ENCODE data around the gene ACTN1. TPM values are rescaled to one million over a fixed set of nuclear protein-coding genes. Genes with fewer than 3 reads are reported as not detected.
"Not testable (repeated sequence)": the region's sequence is repeated elsewhere in the genome, so short reads cannot be mapped to it uniquely, and the experiment has no call there.

The ACTN1 gene
- 62.5 TPM for total RNA-seq

DNA sequence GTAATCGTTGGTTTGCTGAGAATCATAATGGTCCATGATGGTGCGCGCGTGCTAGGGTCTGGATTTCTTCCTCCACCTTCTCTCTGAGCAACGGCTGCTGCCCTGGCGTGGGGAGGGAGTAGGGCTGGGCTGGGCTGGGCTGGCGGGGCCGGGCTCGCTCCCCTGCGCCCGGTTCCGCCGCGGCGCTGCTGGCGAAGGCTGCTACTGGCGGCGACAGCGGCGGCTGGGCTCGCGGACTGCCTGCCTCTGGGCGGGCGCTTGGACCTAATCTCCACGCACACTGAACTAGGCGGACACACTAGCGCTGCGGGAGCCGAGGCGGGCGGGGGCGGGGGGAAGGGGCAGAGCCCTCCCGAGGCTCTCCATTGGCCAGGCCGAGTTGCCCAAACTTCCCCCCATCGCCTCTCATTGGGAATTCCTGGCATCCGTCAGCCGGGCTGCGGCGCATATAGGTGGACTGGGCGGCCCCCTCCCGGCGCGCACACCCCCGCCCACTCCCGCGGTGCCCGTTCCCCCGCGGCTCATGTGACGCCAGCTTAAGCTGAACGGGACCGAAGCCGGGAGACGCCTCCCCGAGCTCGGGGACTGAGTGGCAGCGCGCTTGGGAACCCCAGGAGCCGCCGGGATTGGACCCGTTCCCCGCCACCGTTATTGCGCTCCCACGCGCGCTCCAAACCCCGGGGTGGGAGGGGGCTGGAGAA, at the start of gene ACTN1:
Gene ACTN1, minus strand, starts transcription at position 282 of the 701 bp plus-strand sequence. Its CDS starts 246 bp downstream, at position 36.
- peak in 2 of 3 donors; percentile 88 to 91 for DNase-seq (ENCODE audit: low read depth in 2 of 3, low spot score in 2 of 3)

DNA sequence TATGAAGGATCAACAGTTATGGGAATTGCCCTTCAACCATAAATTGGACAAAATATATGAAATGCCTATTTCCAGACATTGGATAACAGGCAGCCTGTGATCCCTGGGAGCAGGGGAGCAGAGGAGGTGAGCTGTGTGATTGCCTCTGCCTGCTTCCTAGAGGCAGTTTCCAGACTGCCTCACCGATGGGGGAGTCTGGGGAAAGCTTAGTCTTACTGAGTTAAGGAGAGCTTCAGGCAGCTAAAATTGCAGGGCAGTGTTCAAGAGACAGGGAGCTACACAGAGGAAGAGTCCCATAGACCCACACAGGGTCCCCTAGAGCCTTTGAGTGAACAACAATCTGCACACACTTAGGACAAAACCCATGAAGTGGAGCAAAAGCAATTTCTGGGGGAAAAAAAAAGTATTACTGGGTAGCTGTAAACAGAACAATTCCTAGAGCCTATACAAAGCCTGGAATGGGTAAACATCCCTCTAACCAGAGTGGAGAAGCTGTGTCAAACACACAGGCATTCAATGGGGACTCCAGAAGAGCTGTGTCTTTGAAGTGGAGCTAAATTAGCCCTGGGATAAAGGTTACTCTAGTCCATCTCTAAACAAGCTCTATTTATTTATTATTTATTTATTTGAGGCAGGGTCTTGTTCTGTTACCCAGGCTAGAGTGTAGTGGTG, 48.3 kb upstream of the ACTN1 start:
- no peak for DNase-seq (ENCODE audit: low read depth in 2 of 3, low spot score in 2 of 3)

DNA sequence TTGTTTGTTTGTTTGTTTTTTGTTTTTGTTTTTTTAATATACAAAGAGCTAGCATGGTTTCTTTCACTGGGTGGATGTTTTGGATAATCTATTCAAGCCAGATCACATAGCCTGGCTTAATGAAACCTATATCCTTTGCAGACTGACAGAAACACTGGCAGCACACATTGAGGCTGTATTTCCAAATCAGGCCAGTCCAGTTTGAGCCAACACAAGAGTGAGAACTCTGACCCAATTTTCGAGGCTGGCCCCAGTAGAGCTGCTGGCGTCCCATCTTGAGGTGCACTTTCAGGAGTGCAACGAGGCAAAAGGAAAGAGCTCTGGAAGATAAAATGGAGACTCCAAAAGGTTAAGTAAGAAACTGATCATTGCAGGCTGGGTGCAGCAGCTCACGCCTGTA, 43.9 kb upstream of the ACTN1 start:
- DNase-seq (ENCODE audit: low read depth in 2 of 3, low spot score in 2 of 3): no peak

DNA sequence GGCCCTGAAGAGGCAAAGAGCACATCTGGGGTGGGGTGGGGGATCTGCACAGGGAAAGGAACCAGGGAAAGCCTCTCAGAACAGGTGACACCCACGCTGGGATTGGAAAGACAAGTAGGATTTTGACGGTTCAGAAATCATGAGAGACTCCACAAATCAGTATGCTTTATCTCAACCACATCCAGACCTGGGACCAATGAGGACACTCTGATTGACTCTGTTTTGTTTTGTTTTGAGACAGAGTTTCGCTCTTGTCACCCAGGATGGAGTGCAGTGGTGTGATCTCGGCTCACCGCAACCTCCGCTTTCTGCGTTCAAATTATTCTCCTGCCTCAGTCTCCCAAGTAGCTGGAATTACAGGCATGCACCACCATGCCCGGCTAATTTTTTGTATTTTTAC, 43.0 kb upstream of the ACTN1 start:
- not testable (repeated sequence) for DNase-seq (ENCODE audit: low read depth in 2 of 3, low spot score in 2 of 3)

DNA sequence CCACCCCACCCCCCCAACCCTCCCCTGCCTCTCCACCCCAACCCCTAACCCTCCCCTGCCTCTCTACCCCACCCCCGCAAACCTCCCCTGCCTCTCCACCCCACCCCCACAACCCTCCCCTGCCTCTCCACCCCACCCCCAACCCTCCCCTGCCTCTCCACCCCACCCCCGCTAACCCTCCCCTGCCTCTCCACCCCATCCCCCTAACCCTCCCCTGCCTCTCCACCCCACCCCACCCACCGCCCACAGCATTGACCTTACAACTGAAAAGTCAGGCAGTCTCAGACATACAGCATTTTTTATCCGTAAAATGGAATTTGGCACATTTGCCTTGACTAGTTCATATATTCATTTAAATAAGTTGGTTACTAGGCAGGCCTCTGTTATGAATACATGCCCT, 38.6 kb upstream of the ACTN1 start:
- no peak for DNase-seq (ENCODE audit: low read depth in 2 of 3, low spot score in 2 of 3)

DNA sequence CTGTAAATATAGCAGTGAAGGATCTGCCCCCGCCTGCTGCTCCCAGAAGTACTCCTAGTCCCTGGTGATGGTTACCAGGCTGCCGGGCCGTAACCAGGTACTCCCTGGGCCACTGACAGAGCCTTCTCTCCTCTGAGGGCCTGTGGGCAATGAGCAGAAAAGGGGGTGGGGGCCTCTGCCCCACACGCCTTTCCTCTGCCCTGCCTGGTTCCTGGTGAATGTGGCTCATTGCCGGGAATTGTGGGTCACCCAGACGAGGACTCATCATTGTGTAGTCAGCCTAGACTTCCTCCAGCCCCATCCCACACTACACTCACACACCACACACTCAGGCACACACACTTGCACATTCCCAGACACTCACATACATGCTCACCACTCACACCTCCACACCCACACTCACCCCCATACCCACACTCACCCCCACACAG, 35.7 kb upstream of the ACTN1 start:
- DNase-seq (ENCODE audit: low read depth in 2 of 3, low spot score in 2 of 3): no peak

DNA sequence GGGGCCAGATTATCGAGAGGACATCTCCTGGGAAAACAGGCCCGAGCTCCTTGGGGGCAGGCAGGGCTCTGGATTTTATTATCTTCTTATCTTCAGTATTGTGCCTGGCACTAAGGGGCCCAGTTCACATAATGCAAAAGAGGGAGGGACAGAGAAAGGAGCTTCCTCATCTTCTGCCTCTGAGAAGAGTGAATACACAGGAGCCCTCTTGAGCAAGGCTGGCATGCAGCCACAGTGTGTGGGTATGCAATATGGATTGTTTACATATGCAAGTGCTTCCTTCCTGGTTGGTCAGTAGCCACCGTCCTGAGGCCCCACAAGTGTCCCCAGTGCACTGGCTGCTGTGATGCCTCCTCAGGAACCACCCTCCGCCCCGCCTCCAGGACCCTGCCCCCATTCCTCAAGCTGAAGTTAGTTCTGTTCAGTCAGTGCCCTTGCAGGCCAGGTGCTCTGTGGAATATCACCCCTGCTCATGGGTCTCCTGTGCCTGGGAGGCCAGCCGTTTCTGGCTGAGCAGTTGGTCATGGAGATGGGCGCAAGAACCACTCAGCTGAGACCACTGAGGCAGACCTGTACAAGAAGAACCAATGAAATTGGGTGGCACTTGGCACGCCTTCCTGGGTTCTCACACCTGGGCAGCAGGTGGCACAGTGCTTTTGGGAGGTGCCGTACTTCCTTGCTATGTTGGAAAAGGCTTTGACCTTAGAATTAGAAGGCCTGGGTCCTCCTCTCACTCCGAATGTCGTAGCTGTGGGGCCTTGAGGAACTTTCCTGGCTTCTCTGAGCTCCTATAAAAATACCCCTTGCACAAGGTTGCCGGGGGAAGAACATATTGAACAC, 35.1 kb upstream of the ACTN1 start:
- peak in 2 of 3 donors; percentile 57 to 80 for DNase-seq (ENCODE audit: low read depth in 2 of 3, low spot score in 2 of 3)

DNA sequence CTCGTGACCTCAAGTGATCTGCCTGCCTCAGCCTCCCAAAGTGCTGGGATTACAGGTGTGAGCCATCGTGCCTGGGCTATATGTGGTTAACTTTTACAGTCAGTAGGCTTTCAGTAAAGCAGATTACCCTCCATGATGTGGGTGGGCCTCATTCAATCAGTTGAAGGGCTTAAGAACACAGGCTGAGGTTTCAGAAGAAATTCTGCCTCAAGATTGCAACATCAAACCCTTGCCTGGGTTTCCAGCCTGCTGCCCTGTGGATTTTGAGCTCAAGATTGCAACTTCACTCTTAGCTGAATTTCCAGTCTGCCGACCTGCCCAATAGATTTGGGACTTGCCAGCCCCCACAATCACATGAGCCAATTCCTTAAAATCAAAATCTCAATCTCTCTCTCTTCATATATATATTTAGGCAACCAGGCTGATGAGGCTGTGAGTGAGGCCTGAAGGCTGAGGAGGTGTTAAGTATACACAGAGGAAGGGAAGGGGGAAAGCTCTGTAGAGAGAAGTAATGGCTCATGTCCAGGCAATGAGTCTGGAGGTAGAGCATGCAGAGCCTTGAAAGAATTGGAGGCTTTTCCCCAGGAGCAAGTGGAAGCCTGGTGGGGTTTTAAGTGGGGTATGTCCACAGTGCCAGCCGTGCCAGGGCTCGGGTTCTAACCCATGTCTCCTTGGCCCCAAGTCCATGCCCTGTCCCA, 33.3 kb upstream of the ACTN1 start:
- DNase-seq (ENCODE audit: low read depth in 2 of 3, low spot score in 2 of 3): no peak

DNA sequence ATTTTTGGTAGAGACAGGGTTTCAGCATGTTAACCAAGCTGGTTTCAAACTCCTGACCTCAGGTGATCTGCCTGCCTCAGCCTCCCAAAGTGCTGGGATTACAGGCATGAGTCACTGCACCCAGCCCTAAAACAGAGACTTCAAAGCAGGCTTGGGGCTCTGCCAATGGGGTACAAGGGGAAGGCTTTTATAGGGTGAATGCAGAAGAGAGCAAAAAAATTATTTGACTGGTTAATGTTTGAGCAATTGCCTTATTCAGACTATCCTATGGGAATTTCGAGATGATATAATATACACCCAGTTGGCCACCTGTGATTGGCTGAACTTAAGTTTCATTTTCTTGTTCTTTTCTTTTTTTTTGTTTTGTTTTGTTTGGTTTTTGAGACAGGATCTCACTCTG, 31.5 kb upstream of the ACTN1 start:
- no peak for DNase-seq (ENCODE audit: low read depth in 2 of 3, low spot score in 2 of 3)

DNA sequence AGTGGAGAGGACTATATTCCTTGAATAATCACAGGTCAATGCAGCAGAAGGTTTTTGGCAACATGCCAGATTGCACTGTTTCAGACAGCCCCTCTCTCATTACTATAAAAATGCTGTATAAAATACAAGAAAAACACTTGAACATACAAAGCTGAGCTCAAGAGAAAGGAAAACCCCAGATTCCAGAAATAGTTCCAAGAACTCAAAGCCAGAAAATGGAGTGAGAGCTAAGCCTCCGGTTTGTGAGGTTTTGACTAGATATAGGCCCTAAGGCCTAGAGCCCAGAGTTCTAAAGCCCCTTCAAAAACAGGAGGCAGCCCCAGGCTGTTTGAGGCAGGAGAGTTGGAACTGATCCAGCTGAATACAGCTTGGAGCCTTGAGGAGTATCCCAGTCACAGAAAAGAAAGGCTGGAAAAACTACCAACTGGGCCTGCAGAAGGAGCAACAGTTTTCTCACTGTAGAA, 29.4 kb upstream of the ACTN1 start:
- no peak for DNase-seq (ENCODE audit: low read depth in 2 of 3, low spot score in 2 of 3)

DNA sequence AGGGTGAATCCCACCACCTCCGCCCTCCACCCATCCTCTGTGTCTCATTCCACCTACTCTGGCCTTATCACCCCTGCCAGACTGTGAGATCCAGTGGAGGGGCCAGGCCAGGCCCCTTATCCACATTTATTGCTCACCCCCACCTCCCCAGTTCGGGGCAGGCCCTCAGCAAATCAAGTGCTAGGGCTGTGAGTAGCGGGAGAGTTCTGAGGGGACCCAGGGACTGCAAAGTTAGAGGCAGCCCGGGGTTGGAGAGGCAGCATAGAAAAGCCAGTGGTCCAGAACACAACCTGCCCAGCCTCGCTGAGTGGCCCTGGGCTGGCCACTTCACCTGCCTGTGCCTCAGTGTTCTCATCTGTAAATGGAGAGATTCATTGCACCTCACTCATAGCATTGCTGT, 27.2 kb upstream of the ACTN1 start:
- DNase-seq (ENCODE audit: low read depth in 2 of 3, low spot score in 2 of 3): no peak

DNA sequence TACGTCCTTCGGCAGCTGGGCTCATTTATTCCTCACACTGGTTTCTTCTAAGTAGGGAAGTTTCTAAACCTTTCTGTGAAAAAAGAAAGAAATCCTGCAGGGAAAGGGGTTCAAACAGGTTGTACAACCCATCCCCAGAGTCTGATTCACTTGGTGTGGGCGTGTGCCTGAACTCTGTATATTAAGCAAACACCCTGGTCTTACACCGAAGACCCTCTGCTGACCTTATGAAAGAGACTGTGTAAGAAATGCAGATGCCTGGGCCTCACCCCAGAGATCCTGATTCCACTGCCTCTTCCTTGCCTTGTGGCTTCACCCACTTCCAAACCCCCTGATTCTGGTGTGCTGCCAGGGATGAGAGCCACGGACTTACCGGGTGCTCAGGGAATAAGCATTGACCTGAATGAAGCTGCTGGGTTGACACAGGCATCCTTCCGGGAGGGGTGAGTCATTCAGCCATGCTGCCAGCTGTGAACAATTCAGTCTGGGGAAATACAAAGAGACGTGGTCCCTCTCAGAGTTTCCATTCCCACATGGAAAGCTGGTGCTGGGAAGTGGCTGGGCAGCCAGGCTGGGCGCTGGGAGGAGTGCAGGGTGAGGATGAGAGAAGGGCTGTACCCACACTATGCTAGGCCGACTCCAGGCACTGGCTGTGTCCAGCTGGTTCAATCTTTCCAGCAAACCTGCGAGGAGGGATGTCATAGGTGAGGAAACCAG, 26.5 kb upstream of the ACTN1 start:
- no peak for DNase-seq (ENCODE audit: low read depth in 2 of 3, low spot score in 2 of 3)

DNA sequence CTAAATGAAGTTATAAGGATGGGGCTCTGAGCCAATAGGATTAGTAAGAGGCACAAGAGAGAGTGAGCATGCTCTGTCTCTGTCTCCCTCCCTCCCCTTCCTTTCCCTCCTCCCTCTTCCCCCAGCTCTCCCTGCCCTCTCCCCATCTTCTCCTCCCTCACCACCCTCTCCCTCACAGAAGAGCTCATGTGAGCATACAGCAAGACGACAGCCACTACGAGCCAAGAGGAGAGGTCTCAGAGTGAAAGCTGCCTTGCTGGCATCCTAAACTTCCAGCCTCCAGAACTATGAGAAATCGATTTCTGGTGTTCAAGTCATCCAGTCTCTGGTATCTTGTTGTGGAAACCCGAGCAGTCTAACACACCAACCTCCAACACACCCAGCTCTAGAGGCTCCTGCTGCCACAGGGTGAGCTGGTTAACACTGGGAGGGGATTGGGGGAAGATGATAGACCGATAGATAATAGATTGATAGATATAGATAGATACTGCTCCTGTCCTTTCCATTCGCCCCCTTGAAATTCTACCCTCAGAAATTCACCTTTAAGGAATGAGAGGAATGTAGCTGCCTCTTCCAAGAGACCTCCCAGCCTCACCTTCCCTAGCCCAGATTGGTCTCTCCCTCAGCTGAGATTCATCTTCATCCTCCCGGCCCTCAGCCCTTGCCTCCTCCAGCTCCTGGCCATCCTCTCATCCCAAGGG, 25.8 kb upstream of the ACTN1 start:
- DNase-seq (ENCODE audit: low read depth in 2 of 3, low spot score in 2 of 3): no peak

DNA sequence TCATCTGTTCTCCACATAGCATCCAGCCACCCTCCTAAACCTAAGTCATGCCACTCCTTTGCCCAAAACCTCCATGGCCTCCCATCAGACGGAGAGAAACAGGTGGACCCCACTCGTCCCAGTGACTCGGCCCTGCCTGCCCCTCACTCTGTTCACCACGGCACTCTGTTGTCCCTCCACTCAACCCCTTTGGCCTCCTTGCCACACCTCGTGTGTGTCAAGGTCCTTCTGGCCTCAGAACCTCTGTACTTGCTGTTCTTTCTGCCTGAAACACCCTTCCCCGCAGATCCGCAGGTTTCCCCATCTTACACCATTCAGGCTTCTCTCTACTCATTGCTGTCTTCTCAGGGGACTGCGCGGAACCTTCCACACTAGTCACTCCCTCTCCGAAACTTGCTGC, 24.5 kb upstream of the ACTN1 start:
- no peak for DNase-seq (ENCODE audit: low read depth in 2 of 3, low spot score in 2 of 3)

DNA sequence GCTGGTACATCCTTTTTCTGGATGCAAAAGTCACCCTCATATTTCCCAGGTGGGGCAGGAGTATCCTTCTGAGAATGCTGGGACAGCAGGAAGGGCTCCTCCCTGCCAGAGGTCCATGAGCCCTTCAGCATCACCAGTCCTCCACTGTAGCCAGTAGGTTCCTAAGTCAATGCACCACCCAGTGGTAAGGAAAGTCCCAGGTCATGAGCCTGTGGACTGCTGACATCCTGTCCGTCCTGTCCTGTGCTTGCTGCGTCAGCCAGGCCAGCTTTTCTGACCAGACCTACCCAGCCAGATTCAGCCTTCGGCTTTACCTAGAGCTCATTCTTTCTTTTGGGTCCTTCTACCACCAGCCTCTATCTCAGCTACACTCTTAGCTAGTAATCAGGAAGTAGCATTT, 23.0 kb upstream of the ACTN1 start:
- DNase-seq (ENCODE audit: low read depth in 2 of 3, low spot score in 2 of 3): no peak

DNA sequence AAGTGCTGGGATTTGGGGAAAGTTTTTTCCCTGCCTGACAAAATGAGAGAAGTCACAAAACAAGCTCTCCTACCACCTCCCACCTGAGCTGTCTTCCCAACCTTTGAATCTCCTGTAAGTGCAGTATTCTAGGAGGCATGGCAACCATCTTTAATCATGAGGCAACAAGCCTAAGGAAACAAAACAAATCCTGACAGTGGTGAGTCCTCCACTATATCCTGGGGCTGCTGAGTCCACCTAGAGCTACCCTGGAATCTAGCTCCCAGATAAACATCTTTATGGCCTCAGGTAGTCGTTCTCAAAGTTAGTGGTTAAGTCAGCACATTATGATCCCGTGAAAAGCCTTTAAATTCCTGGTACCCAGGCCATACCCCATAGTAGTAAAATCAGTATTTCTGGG, 22.3 kb upstream of the ACTN1 start:
- no peak for DNase-seq (ENCODE audit: low read depth in 2 of 3, low spot score in 2 of 3)

DNA sequence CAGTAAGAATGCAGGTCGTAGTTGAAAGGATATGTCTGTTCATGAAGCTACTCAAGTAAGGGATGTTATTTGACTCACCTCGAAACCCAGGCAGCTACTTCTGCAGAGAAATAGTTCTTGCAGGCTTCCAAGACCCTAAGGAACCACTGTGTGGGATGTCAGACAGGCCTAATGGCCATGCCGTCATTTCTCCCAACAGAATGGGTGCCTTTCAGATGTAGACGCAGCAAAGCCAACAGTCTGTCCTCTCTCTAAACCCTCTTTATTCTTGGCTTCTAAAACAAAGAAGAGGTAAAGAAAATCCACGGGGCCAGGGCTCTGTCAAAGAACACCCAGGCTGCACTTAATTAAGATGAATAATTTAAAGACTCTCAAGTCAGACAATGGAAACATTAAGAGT, 19.0 kb upstream of the ACTN1 start:
- DNase-seq (ENCODE audit: low read depth in 2 of 3, low spot score in 2 of 3): no peak

DNA sequence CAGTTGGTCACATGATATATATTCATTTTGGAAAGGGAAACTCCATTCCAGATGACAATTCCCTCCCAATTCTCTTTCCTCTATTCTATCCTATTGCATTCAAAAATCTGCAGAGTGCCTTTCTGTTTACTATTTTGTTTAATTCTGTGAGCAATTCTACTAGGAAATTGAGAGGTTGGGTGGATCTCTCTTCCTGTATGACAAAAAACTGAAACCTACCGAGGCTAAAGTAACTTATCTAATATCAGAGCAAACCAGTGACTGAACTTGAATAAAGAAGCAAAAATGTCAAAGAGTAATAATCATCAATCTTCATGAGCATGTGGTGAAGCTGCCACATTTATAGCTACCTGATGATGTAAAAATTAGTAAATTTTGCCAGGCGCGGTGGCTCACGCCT, 16.6 kb upstream of the ACTN1 start:
- DNase-seq (ENCODE audit: low read depth in 2 of 3, low spot score in 2 of 3): no peak

DNA sequence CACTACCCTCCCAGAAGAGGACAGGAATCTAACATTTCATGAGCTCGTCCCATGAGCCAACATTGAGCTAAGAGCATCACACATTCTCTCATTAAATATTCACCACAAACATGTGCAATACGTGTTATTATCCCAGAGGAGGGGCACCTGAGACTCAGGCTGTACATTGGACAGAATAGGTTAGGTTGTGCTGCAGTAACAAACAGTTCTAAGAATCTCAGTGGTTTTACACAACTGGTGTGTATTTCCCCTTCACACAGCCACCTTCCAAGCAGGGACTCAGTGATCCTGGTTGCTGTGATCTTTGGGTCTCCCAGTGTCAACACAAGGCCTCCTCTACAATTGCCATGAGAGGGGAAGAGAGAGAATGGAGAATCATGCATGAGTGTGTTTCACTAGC, 15.0 kb upstream of the ACTN1 start:
- no peak for DNase-seq (ENCODE audit: low read depth in 2 of 3, low spot score in 2 of 3)

DNA sequence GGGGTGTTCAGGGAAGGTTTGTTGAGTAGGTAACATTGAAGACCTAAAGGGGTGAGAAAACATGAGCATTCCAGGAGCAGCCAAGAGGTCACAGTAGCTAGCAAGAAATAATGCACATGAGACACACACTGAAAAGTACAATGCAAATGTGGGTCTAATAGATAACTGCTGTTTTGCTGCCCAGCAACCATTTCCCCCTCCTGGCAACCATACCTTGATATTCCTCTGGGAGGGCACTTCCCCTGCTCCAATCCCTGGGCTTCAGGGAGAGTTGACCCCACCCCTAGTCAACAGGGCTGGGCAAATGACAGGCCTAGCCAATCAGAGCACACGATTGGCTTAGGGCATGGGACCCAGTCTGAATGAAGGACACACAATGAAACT, 8.5 kb upstream of the ACTN1 start:
- DNase-seq (ENCODE audit: low read depth in 2 of 3, low spot score in 2 of 3): no peak

Measured in hematopoietic multipotent progenitor cell (in vitro differentiated cells).